ENCODE data around the gene NAA25. TPM values are rescaled to one million over a fixed set of nuclear protein-coding genes. Genes with fewer than 3 reads are reported as not detected.

NAA25 gene
- total and polyA plus RNA-seq, 2 of the 4 experiments (the other 2 are of a cell fraction), result 10.3 to 25.5 TPM

DNA sequence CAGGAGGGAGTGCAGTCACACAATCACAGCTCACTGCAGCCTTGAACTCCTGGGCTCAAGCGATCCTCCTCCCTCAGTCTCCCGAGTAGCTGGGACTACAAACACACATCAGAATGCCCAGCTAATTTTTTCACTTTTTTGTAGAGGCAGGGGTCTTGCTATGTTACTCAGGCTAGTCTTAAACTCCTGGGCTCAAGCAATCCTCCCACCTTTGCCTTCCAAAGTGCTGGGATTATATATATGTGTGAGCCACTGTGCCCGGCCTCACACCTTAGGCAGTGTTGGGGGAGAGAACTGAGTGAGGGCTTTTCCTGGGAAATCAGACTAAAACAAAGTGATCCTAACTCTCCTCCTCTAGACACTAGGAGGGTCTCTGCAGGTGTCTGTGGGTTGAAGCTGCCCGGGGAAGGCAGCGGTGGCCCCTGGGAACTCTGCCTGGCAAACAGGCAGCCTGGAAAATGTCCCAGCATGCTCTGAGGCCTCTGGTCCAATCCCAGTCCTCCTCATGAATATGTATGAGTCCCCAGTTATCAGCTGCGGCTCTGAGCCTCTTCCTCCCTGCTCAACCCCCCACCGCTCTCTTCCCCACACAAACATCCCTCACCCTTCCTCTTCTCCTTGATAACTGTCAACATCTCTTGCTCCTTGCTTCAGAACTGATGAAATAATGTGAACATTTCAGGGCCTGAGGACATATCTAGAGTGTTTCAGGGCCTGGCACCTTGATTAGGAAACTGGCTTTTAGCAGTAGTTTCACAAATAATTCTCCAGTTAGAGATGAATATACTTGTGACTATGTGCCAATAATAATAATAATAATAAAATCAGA, 7.9 kb upstream of the NAA25 start:
- in situ Hi-C loops (cut with MboI; ENCODE audit: low sequenced_read_pairs), result no loop called here

More for the DNA sequence above, 7.9 kb upstream of the NAA25 start:
- Histone ChIP-seq H2AK9ac (replicated peaks; ENCODE audit: low read depth, low read length, poor library complexity) (no peak overlapping the region), H3K9me3 (ENCODE audit: control insufficient read depth, insufficient read depth, low read length) (no peaks in the 10 kb centered on the region), H2AFZ (replicated peaks; ENCODE audit: low read length, poor library complexity) (peak overlapping the region; percentile 86), H3K23ac (ENCODE audit: low read depth, low read length) (0 out of 2 replicates have a peak overlapping the region, but pooled peaks have one; percentile 30), H4K91ac (ENCODE audit: insufficient read depth, low read depth, low read length) (peak overlapping the region; percentile 59), H3K79me1 (ENCODE audit: low read depth in 1 of 2, low read length in 2 of 2) (peaks cover 0 to 4% of the 10 kb centered on the region in 2 experiments; a peak in 1 of 4 replicates), H3K27me3 (ENCODE audit: control insufficient read depth, insufficient read depth, low read length) (no peaks in the 10 kb centered on the region), H3K36me3 (ENCODE audit: control insufficient read depth, insufficient read depth, low read length) (no peaks in the 10 kb centered on the region), H2BK20ac (ENCODE audit: low read depth, low read length) (peak overlapping the region; percentile 81; the same call in 1 of the 2 replicates), H4K20me1 (ENCODE audit: insufficient read depth, low read length) (no peaks in the 10 kb centered on the region), H2BK15ac (ENCODE audit: low read depth, low read length) (peak overlapping the region; percentile 83; the same call in 2 of the 3 replicates), H4K5ac (ENCODE audit: low read depth, low read length) (peak overlapping the region; percentile 86), H2BK120ac (ENCODE audit: low read depth, low read length) (peak overlapping the region; percentile 84), H4K8ac (ENCODE audit: low read depth in 2 of 2, low read length in 2 of 2) (peak overlapping the region; percentile 61 to 94), H3K9ac (ENCODE audit: low read depth, low read length) (no peak overlapping the region), H3K4me2 (ENCODE audit: low read depth, low read length) (peak overlapping the region; percentile 49; the same call in 1 of the 2 replicates), H3K4me3 (ENCODE audit: insufficient read depth, low read depth, low read length) (no peak overlapping the region), H3K56ac (ENCODE audit: extremely low read depth, insufficient read depth, low read length) (0 out of 2 replicates have a peak overlapping the region, but pooled peaks have one; percentile 32), H3K4me1 (ENCODE audit: control insufficient read depth, insufficient read depth, low read length) (peaks cover 15% of the 10 kb centered on the region), H3K18ac (ENCODE audit: low read depth, low read length) (peak overlapping the region; percentile 84), H2BK5ac (ENCODE audit: low read depth, low read length, poor library complexity, severe bottlenecking) (peak overlapping the region; percentile 80), H3K4ac (ENCODE audit: low read depth, low read length) (peak overlapping the region; percentile 75; the same call in 1 of the 2 replicates), H3K9me1 (ENCODE audit: insufficient read depth, low read length) (peaks cover 7% of the 10 kb centered on the region), H2AK5ac (ENCODE audit: low read depth, low read length) (peak overlapping the region; percentile 66), H3K14ac (replicated peaks; ENCODE audit: low read depth, low read length) (peak overlapping the region; percentile 82), H3K27ac (ENCODE audit: insufficient read depth, low read length) (peak overlapping the region; percentile 84; the same call in 1 of the 2 replicates)
- peak; percentile 61 for DNase-seq
- intact Hi-C loops (cut with micrococcal nuclease) (no loop called here), dilution Hi-C loops (cut with HindIII; ENCODE audit: low sequenced_read_pairs, unreplicated experiment) (no loop called here)
- TF ChIP-seq FOS (IDR thresholded peaks at IDR 0.05; ENCODE audit: low read depth, low read length) (no peak), MAFK (IDR thresholded peaks at IDR 0.05; ENCODE audit: low read depth, low read length) (no peak), MAZ (IDR thresholded peaks at IDR 0.05; ENCODE audit: borderline replicate concordance, low read depth, low read length) (peak; percentile 21; the same call in 1 of the 2 replicates)
- 100% methylated on average over 1 of the region's 7 CpGs; no CpG with 5 or more reads in 1 of the 2 experiments for WGBS, 2 experiments (ENCODE audit: extremely low coverage in 2 of 2, insufficient read length in 1 of 2)
- POLR2A ChIA-PET (ENCODE audit: unreplicated experiment), result interaction anchor here (1.2 kb wide), 1 partner anchor 9 kb away, joined by 3 read pairs; no protein-coding TSS in a partner anchor
- CTCF ChIA-PET, result no interaction called here
- BruUV-seq (replicated peaks), result no TSS peak
- peak; percentile 92 for ATAC-seq (ENCODE audit: low read depth)

Data from IMR-90 (cell line).